ENCODE results near the gene SLC25A51.
"Not testable (repeated sequence)": the region's sequence is repeated elsewhere in the genome, so short reads cannot be mapped to it uniquely, and the experiment has no call there.

SLC25A51 gene

DNA sequence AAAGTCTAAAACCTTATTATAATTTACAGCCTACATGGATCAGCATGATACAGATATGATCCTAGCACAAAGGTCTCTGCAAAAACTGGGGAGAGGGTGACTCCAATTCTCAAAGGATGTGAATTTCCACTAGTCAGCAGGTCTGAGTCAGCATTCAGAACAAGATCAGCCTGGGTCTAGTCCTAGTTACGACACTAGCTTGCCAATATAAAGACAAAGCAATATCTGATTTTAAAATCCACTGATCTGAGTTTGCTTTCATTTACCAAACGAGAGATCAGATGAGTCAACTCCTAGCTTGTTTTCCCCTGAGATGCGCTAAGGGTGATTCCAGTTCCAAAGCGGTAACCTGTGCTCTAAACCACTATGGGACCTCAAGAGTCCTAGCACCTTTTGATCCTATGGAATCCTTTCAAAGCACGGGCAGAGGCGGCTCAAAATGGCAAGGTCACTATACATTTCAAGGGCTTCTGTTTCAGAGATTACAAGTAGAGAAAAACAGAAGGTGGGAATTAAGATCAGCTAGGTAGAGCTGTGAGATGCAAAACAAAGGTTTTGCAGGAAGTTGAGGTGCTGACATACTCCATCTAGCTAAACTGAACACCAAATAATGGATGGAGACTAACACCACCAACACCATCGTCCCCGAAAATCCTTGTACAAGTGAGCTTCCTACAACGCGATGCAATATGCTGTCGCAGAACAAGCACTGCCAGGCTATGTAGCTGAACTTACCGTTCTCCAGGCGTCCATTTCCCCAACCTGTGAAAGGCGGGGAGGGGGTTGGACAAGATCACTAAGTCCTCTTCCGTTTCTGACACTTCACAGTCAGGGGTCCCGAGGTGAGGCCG lies 906 bp downstream of the SLC25A51 start:
- DNase-seq, result no peak

DNA sequence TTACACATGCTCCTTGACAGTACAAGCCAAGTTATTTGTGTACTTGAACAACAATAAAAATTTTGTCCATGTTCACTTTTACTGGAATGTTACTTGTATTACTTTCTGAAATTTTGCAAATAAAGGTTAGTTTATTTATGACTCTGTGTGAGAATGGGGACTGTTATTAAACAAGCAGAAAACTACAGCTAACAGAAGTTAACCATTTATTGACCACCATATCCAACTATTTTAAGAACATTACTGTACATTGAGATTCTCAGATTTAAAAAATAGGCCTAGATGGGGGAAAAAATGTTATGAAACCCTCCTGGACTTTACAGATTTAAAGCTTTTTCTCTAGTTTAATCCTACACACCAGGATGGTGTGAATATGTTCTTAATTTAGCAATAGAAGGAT lies 1.8 kb downstream of the SLC25A51 start:
- DNase-seq, result no peak

DNA sequence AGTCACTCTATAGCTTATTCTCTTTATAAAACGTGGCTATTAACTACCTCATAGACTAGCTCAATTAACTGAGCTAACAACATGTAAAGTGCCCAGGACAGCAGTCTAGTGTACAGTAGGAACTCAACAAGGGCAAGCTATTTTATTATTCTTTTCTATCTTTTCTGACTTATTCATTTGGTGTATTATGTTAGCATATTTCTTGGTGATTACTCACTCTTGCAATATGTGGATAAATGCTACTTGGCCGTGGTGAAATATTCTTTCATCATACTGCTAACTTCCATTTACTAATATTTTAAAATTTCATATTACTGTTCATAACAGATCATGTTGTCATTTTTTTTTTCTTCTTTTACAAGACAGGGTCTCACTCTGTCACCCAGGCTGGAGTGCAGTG lies 4.9 kb downstream of the SLC25A51 start:
- DNase-seq, result no peak

DNA sequence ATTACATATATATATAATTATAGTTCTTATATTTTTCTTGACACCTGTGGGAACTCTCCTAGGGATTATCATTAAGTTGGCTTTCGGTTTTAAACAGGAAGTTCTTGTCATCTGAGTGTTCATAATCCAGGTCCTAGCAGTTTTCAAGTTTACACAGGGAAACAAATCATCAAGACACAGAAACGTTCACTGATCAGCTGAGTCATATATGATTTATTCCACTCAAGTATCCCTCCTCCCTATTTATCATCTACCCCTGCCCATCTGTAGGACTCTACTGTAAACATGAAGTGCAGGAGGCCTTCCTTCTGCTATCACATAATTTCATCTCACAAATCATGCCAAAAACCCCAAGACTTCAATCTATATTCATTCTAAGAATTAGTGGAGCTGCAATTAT lies 6.3 kb downstream of the SLC25A51 start:
- DNase-seq, result no peak

DNA sequence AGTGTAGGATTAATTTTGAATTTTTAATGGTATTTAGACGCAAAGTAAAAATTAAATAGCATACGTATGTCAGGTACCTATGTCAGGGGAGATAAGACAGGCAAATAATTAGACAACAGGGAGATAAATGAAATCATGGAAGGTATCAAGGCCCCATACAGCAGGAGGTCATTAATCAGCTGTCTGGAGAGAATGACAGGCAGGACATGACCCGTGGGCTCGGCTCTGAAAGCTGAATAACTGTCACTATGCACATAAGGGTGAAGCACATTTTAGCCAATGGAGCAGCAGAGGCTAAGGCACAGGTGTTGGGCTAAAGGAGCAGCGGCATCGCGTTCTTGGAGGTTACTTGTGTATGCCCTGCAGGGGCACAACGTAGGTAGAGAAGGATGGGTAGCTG lies 11.9 kb downstream of the SLC25A51 start:
- DNase-seq, result no peak

DNA sequence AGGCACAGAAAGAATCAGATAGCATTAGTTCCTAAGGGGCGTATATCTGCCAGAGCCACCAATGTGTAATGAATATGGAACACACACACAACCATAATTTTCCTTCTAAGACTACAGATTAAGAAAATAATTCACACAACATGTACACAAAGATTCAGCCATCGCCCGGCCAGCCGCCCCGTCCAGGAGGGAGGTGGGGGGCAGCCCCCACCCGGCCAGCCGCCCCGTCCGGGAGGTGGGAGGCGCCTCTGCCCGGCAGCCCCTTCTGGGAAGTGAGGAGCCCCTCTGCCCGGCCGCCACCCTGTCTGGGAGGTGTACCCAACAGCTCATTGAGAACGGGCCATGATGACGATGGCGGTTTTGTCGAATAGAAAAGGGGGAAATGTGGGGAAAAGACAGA lies 12.9 kb downstream of the SLC25A51 start:
- not testable (repeated sequence) for DNase-seq

DNA sequence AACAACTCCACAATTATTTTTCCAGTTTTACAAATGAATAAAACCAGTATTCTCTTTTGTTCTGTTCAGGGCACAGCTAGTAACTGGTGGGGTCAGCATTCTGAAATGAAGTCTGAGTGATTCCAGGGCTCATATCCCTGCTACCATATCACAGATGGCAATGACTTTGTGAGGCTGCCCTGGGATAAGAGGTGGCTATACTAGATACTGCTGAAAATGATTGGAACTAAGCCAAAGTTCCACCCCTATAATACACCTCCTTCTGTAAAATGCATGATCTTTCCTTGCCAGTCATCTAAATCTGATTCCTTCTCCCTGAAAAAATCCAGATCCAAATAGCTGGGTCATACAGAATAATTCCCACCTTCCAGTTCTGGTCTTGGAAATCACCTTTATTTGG lies 14.4 kb downstream of the SLC25A51 start:
- no peak for DNase-seq

DNA sequence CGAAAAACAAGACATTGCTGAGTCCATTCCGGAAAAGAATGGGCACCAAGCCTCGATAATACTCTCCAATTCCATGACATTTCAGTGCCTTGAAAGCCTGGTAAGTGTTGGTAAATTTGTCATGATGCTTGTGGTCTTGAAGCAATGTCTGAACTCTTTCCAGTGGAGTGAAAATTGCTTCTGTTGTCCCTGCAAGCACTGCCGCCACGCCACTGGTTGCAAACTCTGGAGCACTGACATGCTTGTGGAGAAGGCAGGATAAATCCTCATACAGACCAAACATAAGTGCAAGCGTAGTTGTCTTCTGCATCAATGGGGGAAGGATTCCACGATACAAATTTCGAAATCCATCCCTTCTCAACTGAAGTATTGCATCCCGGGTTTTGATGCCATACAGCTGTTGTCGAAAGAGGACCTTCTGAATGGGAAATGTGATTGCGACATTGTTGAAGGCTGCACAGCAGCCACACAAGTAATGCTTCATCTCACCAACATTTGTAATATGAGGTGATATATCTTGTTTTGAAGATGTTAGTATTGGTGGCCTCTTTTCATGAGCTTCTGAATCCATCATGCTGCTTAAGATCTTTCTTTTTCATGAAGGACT lies 15.8 kb downstream of the SLC25A51 start:
- not testable (repeated sequence) for DNase-seq

DNA sequence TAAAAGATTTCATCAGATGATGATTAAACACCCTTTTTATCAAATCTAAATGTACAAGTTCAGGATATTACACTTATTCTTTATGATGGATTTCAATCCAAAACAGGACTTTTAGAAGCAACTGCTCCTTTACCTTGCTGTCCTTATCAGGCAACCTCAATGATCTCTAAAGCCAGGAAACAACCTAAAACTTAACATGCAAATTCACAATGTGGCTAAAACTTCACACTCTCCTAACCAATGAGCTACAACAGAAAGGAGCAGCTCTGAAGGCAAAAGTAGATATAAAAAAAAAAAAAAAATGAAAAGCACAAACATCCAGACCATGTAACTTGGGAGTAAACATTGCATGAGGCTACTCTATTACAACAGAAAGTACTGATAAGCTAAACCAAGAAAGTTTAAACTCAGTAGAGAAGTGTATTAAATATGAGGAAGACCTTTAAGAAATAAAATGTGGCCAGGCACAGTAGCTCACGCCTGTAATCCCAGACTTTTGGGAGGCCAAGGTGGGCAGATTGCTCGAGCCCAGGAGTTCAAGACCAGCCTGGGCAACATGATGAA lies 22.9 kb downstream of the SLC25A51 start:
- no peak for DNase-seq

DNA sequence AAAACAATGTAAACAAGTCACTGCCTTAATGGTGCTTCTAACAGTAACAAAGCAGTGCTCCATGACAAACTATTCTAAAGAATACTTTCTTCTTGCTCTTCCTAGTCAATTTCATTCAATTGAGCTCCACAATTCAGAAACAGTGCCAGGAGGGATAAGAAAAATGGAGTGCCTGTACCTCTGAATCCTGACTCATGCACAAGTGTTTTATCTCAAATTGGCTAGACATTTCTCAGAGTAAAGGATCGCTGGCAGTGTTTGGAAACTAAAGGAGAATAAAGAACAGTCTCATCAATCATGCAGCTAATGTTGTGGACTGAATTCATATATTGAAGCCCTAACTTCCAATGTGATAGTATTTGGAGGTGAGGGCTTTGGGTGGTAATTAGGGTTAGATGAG lies 27.6 kb downstream of the SLC25A51 start:
- no peak for DNase-seq

DNA sequence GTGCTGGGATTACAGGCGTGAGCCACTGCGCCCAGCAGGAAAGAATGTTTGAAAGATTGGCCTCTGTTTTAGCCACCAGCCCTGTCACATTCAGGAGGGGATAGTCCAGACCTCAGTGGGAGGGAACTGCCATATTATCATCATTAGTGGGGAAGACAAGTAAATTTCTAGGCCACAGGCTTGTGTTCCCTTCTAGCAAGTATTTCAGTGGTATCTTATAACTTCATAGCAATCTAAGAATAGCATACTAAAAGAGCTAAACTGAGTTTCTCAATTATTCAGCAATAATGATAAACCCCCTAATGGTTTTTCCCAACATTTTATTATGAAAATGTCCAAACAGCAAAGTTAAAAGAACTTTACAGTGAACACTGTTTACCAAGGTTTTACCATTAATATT lies 30.0 kb downstream of the SLC25A51 start:
- DNase-seq, result no peak

DNA sequence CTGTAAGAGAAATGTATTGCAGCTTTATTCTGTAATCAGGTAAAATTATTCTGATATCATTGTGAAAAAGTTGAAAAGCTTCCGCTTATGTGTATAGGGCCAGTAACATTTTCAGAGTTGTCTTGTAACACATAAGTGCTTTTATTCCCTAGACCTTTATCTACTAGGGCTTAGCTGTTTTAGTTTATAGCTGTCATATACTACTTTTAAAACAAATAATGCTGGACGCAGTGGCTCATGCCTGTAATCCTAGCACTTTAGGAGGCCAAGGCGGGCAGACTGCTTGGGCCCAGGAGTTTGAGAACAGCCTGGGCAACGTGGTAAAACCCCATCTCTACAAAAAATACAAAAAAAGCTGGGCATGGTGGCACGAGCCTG lies 33.1 kb downstream of the SLC25A51 start:
- DNase-seq, result no peak

DNA sequence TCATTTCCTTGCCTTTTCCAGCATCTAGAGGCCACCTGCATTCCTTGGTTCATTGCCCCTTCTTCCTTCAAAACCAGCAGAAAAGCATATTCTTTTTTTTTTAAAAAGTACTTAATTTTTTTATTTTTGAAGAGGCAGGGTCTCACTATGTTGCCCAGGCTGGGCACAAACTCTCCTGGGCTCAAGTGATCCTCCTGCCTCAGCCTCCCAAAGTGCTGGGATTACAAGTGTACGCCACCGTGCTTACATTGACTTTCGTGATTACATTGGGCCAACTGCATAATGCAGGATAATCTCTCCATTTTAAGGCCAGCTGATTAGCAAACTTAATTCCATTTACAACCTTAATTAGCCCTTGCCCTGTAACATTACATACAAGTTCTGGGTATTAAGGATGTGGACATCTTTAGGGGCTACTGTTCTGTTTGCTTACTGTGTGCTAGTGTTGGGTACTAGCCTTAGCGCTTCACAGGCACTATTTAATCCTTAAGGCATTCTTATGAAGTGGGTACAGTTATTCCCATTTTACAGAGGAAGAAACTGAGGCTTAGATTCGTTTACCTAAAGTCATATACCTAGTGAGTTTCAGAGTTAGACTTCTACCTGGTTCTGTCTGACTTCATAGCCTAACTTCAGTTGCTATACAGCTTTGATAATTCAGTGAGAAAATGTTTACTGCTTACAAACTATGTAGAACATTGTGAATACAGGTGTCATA lies 33.7 kb downstream of the SLC25A51 start:
- DNase-seq, result no peak

DNA sequence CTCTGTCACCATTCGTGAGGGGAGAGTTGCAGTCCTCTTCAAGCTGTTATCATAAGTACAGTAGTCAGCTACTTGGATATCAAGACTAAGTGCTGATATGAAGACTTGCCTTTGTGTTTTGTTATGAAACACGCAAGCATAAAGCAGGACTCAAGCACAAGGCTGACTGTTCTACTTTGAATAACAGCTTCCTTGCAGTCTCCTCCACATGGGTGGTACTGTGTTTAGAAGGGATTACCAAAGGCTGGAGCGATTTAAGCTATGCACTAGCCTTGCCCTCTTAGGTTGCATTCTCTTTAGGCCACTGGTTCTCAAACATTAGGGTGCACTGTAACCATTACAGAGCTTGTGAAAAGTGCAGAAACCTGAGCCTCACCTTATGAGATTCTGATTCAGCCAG lies 41.4 kb downstream of the SLC25A51 start:
- DNase-seq, result no peak

DNA sequence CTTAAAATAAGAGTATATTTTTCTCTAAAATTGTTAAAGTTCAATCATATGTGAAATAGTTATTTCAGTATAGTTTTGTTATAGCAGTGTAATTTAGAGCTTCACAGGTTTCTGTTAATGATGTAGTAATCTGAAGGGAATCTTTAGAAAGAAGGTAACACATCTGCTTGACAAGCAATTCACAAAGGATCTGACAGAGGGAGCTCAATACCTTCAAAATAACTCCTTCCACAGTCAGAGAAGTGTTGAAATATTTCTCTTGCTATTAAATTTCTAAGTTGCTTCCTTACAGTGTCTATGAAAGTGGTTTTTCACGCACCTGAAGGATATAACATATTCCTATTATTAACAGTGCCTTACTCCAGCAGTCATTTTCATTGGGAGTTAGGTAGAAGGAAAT lies 44.9 kb downstream of the SLC25A51 start:
- no peak for DNase-seq

DNA sequence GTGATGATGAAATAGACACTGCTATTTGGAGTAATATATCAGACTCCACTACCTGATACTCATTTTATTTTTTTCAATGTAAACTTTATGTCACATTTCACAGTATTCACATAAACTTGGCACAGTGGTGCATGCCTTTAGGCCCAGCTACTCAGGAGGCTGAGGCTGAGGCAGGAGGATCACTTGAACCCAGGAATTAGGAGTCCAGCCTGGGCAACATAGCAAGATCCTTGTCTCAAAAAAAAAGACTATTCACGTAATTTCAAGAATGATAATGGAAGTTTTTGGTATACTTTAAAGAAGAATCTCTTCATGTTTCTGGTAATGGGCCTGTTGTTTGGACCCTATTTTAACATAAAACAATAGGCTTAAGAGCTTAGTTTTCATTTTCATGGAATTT lies 47.4 kb downstream of the SLC25A51 start:
- no peak for DNase-seq

DNA sequence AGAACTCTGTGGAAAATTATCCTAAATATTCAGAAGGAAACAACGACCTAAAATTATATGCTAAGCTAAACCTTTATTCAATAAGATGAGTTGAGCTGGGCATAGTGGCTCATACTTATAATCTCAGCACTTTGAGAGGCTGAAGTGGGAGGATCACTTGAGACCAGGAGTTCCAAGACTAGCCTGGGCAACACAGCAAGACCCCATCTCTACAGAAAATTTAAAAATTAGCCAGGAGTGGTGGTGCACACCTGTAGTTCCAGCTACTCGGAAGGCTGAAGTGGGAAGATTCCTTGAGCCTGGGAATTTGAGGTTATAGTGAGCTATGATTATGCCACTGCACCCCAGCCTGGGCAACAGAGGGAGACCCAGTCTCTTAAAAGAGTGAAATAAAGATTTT lies 51.7 kb downstream of the SLC25A51 start:
- no peak for DNase-seq

DNA sequence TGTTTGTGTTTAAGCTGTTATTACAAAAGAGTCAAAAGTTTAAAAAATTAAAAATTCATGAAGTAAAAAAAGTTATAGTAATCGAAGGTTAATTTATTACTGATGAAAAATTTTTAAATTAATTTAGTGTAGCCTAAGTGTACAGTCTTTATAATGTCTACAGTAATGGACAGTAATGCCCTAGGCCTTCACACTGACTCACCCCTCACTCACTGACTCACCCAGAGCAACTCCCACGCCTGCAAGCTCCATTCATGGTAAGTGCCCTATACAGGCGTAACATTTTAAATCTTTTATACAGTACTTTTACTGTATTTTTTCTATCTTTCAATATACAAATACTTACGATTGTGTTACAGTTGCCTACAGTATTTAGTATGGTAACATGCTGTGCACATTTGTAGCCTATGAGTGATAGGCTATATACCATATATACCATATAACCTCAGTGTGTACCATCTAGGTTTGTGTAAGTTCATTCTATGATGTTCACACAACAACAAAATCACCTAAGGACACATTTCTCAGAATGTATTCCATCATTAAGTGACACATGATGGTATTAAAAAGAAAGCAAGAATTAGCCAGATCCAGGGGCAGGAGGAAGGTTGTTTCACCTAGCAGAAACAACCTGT lies 63.2 kb downstream of the SLC25A51 start:
- no peak for DNase-seq

DNA sequence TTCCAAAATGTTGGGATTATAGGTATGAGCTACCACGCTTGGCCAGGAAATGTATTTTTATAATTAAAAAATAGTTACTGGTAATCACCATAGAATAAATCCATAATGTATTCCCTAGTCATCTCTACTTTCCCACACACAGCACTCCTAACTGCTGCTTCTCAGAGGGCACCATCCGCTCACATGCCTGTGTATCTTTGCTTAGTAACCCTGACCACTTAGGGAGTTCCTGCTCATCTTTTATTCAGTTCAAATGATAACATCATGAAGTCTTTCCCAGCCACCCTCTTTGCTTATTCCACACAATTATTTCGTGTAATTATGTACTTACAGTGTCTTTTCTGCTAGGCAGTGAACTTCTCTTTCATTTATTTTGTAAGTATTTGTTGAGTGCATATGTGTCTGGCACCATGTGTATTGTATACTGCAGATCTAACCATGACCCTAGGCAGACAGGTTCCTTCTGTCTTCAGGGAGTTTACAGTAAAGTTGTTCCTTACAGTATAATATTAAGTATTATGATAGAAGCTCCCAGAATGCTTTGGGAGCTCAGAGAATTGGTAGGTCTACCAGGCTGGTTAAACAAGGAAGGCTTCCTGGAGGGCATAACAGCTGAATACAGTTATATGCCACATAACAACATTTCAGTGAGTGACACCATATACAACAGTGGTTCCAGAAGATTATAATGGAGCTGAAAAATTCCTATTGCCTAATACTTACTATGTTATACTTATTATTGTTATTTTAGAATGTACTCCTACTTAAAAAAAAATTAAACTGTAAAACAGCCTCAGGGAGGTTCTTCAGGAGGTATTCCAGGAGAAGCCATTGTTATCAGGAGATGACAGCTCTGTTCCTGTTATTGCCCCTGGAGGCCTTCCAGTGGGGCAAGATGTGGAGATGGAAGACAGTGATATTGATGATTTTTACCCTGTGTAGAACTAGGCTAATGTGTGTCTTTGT lies 64.1 kb downstream of the SLC25A51 start:
- no peak for DNase-seq

Data from left hindlimb (tissue), 1 donor.